GM12891 (cell line): ENCODE data around the gene MGMT.

ENCODE experiments used
- POLR2A ChIP-seq: IDR thresholded peaks from 2 replicates; pipeline ENCODE4 v1.6.1; 2011; ENCODE audit warnings: low read depth, low read length, control low read depth
- POLR2AphosphoS5 ChIP-seq: IDR thresholded peaks from 2 replicates; pipeline ENCODE4 v1.6.1; 2011; ENCODE audit warnings: low read depth, low read length, control low read depth

GRCh38 chr10:129522041-129522585 lies 55.1 kb downstream of the MGMT start:
- TF ChIP-seq POLR2A (no peak), POLR2AphosphoS5 (no peak)
